Measurements from ENCODE around the gene PKD1L1. TPM values are rescaled to one million over a fixed set of nuclear protein-coding genes. Genes with fewer than 3 reads are reported as not detected.

The PKD1L1 gene
- total RNA-seq, 4 donors from 2014 or later: 0.07 to 1.7 (median 0.98) TPM

GRCh38 chr7:47776335-47776734, 171.9 kb downstream of the PKD1L1 start:
- Histone ChIP-seq H3K4me3 (no peak overlapping the region), H3K9me3 (no peaks in the 10 kb centered on the region), H3K27me3 (no peaks in the 10 kb centered on the region), H3K4me1 (no peaks in the 10 kb centered on the region), H3K27ac (no peak overlapping the region), H3K36me3 (no peaks in the 10 kb centered on the region)
- in situ Hi-C loops (cut with MboI; ENCODE audit: low sequenced_read_pairs in 4 of 4) (no loop called here), intact Hi-C loops (cut with DNase I; ENCODE audit: low total_unique reads) (no loop called here)
- DNase-seq (no peak), ATAC-seq (no peak)
- TF ChIP-seq CTCF (IDR thresholded peaks at IDR 0.05 in 4 of 5, conservative IDR thresholded peaks at IDR 0.05 in 1 of 5) (no peak), POLR2A (IDR thresholded peaks at IDR 0.05) (no peak)

- TF ChIP-seq POLR2A (IDR thresholded peaks at IDR 0.05): no peak
- no peak for TF ChIP-seq CTCF (IDR thresholded peaks at IDR 0.05 in 4 of 5, conservative IDR thresholded peaks at IDR 0.05 in 1 of 5)
- Histone ChIP-seq H3K9me3 (no peaks in the 10 kb centered on the region), H3K27me3 (no peaks in the 10 kb centered on the region), H3K4me3 (no peak overlapping the region), H3K27ac (no peak overlapping the region), H3K4me1 (no peaks in the 10 kb centered on the region), H3K36me3 (no peaks in the 10 kb centered on the region)
- no peak for ATAC-seq
- in situ Hi-C loops (cut with MboI; ENCODE audit: low sequenced_read_pairs in 4 of 4): no loop called here
- no peak for DNase-seq
- intact Hi-C loops (cut with DNase I; ENCODE audit: low total_unique reads): no loop called here
Measured at GRCh38 chr7:47775238-47775637, 173.0 kb downstream of the PKD1L1 start.

- ATAC-seq: no peak
Measured at GRCh38 chr7:47772492-47772891, 175.8 kb downstream of the PKD1L1 start.

GRCh38 chr7:47771990-47772360, 176.3 kb downstream of the PKD1L1 start:
- no peak for DNase-seq
- in situ Hi-C loops (cut with MboI; ENCODE audit: low sequenced_read_pairs in 4 of 4): no loop called here
- Histone ChIP-seq H3K4me1 (no peaks in the 10 kb centered on the region), H3K27ac (no peak overlapping the region), H3K36me3 (no peaks in the 10 kb centered on the region), H3K27me3 (no peaks in the 10 kb centered on the region), H3K4me3 (no peak overlapping the region), H3K9me3 (no peaks in the 10 kb centered on the region)
- TF ChIP-seq POLR2A (IDR thresholded peaks at IDR 0.05) (no peak), CTCF (IDR thresholded peaks at IDR 0.05 in 4 of 5, conservative IDR thresholded peaks at IDR 0.05 in 1 of 5) (no peak)
- intact Hi-C loops (cut with DNase I; ENCODE audit: low total_unique reads): no loop called here
- ATAC-seq: no peak

More at GRCh38 chr7:47772492-47772891, 175.8 kb downstream of the PKD1L1 start:
- Histone ChIP-seq H3K4me3 (no peak overlapping the region), H3K9me3 (no peaks in the 10 kb centered on the region), H3K27me3 (no peaks in the 10 kb centered on the region), H3K36me3 (no peaks in the 10 kb centered on the region), H3K27ac (no peak overlapping the region), H3K4me1 (no peaks in the 10 kb centered on the region)
- TF ChIP-seq CTCF (IDR thresholded peaks at IDR 0.05 in 4 of 5, conservative IDR thresholded peaks at IDR 0.05 in 1 of 5) (no peak), POLR2A (IDR thresholded peaks at IDR 0.05) (no peak)
- intact Hi-C loops (cut with DNase I; ENCODE audit: low total_unique reads) (no loop called here), in situ Hi-C loops (cut with MboI; ENCODE audit: low sequenced_read_pairs in 4 of 4) (no loop called here)
- no peak for DNase-seq

- no peak for TF ChIP-seq POLR2A (IDR thresholded peaks at IDR 0.05)
- TF ChIP-seq CTCF (IDR thresholded peaks at IDR 0.05 in 4 of 5, conservative IDR thresholded peaks at IDR 0.05 in 1 of 5): no peak
- intact Hi-C loops (cut with DNase I; ENCODE audit: low total_unique reads) (no loop called here), in situ Hi-C loops (cut with MboI; ENCODE audit: low sequenced_read_pairs in 4 of 4) (no loop called here)
- H3K9me3 ChIP-seq: no peaks in the 10 kb centered on the region
- no peaks in the 10 kb centered on the region for H3K27me3 ChIP-seq
- ATAC-seq: peak in 1 of 2 donors; percentile 49
- no peaks in the 10 kb centered on the region for H3K4me1 ChIP-seq
- DNase-seq: peak in 1 of 2 donors; percentile 19
- no peak overlapping the region for H3K27ac ChIP-seq
- no peak overlapping the region for H3K4me3 ChIP-seq
- H3K36me3 ChIP-seq: no peaks in the 10 kb centered on the region
Measured at GRCh38 chr7:47771336-47771989, 176.8 kb downstream of the PKD1L1 start.
